A549 treated with AZD9567 at 1 μM for 4 hours (cell line): ENCODE results near the gene DOCK10. TPM values are rescaled to one million over a fixed set of nuclear protein-coding genes. Genes with fewer than 3 reads are reported as not detected.

Source experiments
- total RNA-seq: library from RNA; stranded (reverse); fragments of 200-300 nt; extraction: Qiagen RNA extraction; gene quantifications from 5 replicates; pipeline ENCODE4 v1.2.3, GENCODE V29; 2022; ENCODE audit not compliant: insufficient read depth

The DOCK10 gene
- total RNA-seq: 20.9 to 33.6 TPM (median 24.3 TPM) in 5 replicates

GRCh38 chr2:225041851-225042799 is at the start of gene DOCK10:
DOCK10 (minus strand) TSS chr2:225042468; CDS start chr2:225042374, 94 bp downstream.

GRCh38 chr2:224716201-224716600 is 326.1 kb downstream of the DOCK10 start, which contains the start of gene CCDC195:
CCDC195 (minus strand) TSS chr2:224716365; CDS start chr2:224716365, 0 bp downstream.

